HK-2 (cell line): ENCODE measurements around the gene PRAMEF11.
A peak's percentile ranks its signal among the peaks of the same experiment; 100 is the strongest.
"Not testable (repeated sequence)": the region's sequence is repeated elsewhere in the genome, so short reads cannot be mapped to it uniquely, and the experiment has no call there.

Source experiments
- DNase-seq: peaks from one replicate; pipeline ENCODE4 v3.0.0-alpha.2; 2018; ENCODE audit not compliant: unreplicated experiment

The PRAMEF11 gene

DNA sequence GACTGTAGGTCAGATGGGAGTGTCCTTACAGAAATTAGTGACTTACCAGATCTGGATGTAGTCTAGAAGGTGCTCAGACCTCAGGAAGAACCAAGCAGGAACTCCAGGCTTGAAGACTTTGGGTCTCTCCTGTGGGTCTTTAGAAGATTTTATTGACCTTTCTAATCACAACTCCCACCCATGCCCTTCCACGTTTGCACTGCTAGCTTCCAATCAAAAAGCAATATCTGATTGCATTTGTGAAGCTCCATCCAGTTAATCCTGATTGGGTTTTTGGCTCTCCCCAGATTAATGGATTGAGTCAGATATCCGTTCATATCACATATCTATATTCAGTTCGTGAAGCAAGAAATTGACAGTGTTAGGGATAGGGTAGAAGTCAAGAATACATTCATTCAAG is at the start of gene PRAMEF11:
Gene PRAMEF11, minus strand, starts transcription at position 101 of the 400 bp plus-strand sequence. CDS start 2,621 bp downstream, outside the sequence.
- DNase-seq: not testable (repeated sequence)

GRCh38 chr1:12878453-12878852 is 47.2 kb upstream of the PRAMEF11 start:
- DNase-seq: not testable (repeated sequence)

DNA sequence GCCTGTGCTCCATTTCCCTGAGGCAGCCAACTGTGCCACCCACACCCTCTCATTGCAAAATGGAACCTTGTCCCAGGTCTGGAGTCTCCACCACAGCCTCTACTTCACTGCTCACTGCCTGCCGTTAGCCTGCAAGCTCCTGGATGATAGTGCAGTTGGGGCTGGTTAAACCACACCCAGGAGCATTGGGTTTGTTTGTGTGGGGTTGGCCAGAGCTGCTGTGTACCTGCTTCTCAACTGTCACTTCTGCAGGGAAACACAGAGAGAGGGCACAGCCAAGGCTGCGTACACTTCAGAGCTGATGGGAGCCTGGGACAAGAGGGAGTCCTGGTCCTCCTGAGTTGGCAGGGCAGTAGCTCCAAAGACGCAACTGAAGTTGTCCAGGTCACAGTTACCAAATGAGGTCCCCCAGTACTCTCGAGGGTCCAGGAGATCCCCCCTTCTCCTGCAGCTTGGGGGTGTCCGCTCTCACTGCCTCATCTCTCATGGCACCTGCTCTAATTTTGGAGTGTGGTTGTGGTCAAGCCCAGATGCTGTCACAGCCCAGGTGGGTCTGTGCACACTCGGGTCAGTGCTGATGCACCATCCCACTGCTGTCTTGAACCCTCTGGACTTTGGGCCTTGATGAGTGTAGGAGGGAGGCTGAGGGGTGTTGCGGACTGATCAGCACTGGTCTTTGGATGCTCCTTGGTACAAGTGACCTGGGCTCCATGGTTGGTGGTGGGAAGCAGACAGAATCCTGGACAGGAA is 32.1 kb upstream of the PRAMEF11 start:
- DNase-seq: not testable (repeated sequence)

DNA sequence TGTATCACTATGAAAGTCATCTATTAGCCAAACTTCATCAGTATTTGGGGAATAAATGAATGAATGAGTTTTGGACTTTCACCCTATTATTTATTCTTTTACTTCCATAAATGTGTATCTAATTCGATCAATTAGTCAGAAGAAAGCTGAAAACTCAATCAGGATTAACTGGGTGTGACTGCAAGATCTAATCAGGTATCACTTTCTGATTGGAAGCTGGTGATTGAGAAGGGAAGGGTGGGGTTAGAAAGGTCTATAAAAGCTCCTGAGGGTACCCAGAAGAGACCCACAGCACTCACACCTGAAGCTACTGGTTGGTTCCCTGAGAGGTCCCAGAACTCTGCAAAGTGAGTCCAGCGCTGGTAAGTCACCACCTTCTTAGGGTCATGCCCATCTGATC is 25.6 kb upstream of the PRAMEF11 start, which contains the start of gene PRAMEF2:
Gene PRAMEF2, plus strand, starts transcription at position 301 of the 400 bp plus-strand sequence. CDS start 1,924 bp downstream, outside the sequence.
- DNase-seq: not testable (repeated sequence)

DNA sequence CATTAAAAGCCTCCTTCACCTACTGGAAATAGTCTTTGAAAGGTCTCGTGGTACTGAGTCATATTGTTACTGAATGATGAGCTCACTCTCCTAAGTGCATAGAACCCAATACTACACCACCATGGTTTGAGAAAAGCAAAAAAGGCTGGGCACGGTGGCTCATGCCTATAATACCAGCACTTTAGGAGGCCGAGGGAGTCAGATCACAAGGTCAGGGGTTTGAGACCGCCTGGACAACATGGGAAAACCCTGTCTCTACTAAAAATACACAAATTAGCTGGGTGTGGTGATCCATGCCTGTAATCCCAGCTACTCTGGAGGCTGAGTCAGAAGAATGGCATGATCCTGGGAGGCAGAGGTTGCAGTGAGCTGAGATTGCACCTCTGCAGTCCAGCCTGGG is 20.6 kb upstream of the PRAMEF11 start:
- DNase-seq: peak; percentile 14

- not testable (repeated sequence) for DNase-seq
Observed at GRCh38 chr1:12848620-12849019, 17.4 kb upstream of the PRAMEF11 start, which contains the start of gene HNRNPCL1. Gene HNRNPCL1, minus strand, starts transcription at chr1:12848720. Its CDS starts 431 bp downstream, at chr1:12848289.

DNA sequence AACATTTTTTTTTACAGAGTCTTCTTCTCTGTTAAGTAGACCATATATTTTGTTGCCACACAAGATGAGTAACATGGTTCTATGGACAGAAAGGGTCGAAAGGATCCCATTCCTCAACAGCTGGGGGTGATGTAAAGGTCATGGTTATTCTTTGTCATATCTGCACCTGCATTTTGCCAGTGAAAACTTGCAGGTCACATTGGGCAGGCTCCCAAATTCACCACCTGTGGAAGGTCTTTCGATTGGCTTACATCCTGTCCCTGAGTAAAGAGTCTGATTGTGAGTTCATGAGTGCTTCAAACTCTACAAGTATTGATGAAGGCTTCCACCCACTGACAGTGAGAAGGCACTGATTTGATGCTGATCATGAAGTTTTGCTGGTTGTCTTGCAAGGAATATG is 2.0 kb upstream of the PRAMEF11 start:
- DNase-seq: not testable (repeated sequence)

DNA sequence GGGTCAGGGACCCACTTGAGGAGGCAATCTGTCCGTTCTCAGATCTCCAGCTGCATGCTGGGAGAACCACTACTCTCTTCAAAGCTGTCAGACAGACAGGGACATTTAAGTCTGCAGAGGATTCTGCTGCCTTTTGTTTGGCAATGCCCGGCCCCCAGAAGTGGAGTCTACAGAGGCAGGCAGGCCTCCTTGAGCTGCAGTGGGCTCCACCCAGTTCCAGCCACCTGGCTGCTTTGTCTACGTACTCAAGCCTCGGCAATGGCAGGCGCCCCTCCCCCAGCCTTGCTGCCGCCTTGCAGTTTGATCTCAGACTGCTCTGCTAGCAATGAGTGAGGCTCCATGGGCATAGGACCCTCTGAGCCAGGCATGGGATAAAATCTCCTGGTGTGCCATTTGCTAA is 12.1 kb downstream of the PRAMEF11 start:
- not testable (repeated sequence) for DNase-seq

GRCh38 chr1:12811409-12811784 is 19.8 kb downstream of the PRAMEF11 start:
- no peak for DNase-seq

- no peak for DNase-seq
Observed at GRCh38 chr1:12810691-12811408, 20.4 kb downstream of the PRAMEF11 start.

DNA sequence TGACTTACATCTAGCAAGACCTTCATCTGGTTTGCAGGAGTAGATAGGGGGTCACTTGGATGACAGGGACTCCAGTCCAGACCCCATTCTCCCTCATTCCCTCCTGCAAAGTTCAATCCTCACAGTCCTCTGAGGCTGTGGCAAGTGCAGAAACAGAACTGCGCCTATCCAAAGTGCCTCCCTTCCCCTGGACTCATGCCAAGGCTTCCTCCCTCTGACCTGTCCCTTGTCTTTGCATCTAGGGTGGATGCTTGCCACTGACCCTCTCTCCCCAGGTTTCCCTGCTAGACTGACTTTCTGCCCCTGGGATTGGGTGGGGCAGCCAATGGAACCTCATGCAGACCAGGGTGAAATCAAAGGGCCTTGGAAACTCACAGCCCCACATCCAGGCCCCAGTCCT is 21.3 kb downstream of the PRAMEF11 start:
- DNase-seq: no peak

DNA sequence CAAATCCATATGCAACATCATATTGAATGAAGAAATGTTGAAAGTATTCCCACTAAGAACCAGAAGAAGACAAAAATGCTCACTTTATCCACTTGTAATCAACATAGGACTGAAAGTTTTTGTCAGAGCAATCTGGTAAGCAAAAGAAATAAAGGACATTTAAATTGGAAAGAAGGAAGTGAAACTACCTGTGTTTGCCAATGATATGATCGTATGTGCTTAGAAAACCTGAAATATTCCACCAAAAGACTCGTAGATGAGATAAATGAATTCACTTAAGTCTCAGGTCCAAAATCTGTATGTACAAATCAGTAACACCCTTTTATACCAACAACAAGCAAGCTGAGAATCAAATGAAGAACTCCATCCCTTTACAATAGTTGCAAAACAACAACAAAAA is 31.5 kb downstream of the PRAMEF11 start:
- DNase-seq: no peak

- no peak for DNase-seq
Observed at GRCh38 chr1:12798911-12799310, 32.3 kb downstream of the PRAMEF11 start.

DNA sequence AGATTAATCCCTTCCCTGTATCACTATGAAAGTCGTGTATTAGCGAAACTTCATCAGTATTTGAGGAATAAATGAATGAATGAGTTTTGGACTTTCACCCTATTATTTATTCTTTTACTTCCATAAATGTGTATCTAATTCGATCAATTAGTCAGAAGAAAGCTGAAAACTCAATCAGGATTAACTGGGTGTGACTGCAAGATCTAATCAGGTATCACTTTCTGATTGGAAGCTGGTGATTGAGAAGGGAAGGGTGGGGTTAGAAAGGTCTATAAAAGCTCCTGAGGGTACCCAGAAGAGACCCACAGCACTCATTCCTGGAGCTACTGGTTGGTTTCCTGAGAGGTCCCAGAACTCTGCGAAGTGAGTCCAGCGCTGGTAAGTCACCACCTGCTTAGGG is 40.1 kb downstream of the PRAMEF11 start, which contains the start of gene PRAMEF1:
Gene PRAMEF1, plus strand, starts transcription at position 301 of the 400 bp plus-strand sequence. CDS start 1,831 bp downstream, outside the sequence.
- not testable (repeated sequence) for DNase-seq

- DNase-seq: not testable (repeated sequence)
Observed at GRCh38 chr1:12784729-12785128, 46.5 kb downstream of the PRAMEF11 start.

GRCh38 chr1:12783783-12784182 is 47.4 kb downstream of the PRAMEF11 start:
- not testable (repeated sequence) for DNase-seq

GRCh38 chr1:12781488-12781887 is 49.7 kb downstream of the PRAMEF11 start:
- not testable (repeated sequence) for DNase-seq

GRCh38 chr1:12778907-12779306 is 52.3 kb downstream of the PRAMEF11 start:
- no peak for DNase-seq

GRCh38 chr1:12778061-12778460 is 53.1 kb downstream of the PRAMEF11 start:
- no peak for DNase-seq

GRCh38 chr1:12776801-12777557 is 54.2 kb downstream of the PRAMEF11 start:
- DNase-seq: no peak

GRCh38 chr1:12775443-12775842 is 55.8 kb downstream of the PRAMEF11 start:
- DNase-seq: no peak

DNA sequence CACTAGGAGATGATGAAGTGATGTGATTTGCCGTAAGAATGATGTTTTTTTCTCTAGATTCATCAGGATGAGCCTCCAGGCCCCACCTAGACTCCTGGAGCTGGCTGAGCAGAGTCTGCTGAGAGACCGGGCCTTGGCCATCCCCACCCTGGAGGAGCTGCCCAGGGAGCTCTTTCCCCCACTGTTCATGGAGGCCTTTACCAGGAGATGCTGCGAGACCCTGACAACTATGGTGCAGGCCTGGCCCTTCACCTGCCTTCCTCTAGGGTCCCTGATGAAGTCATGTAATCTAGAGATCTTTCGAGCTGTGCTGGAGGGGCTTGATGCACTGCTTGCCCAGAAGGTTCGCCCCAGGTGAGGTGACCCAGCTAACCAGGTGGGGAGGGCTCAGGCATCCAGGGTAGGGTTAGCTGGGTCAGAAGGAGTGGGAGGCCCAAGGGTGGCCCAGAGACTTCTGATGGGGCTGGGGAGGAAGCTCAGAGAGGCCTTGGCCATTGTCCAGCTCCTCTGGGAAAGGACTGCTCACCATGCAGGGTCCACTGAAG is 56.3 kb downstream of the PRAMEF11 start:
- DNase-seq: no peak
